Endodermal cell (in vitro differentiated cells): ENCODE measurements around the gene L1CAM. TPM values are rescaled to one million over a fixed set of nuclear protein-coding genes. Genes with fewer than 3 reads are reported as not detected.

ENCODE experiments used
- DNase-seq: peaks from one replicate; pipeline ENCODE4 v3.0.0-alpha.2; 2017
- H3K27ac ChIP-seq: 2 replicates; pipeline ENCODE4 v1.5.1; 2013; ENCODE audit warnings: mild to moderate bottlenecking, low read depth, low read length, moderate library complexity
- H3K27me3 ChIP-seq: 2 replicates; pipeline ENCODE4 v1.6.1; 2013; ENCODE audit warnings: mild to moderate bottlenecking, low read length, moderate library complexity; ENCODE audit not compliant: insufficient read depth, control insufficient read depth, poor library complexity, severe bottlenecking
- H3K36me3 ChIP-seq: 2 replicates; pipeline ENCODE4 v1.7.0; 2013; ENCODE audit warnings: mild to moderate bottlenecking, low read length, moderate library complexity; ENCODE audit not compliant: control insufficient read depth, insufficient read depth
- H3K4me1 ChIP-seq: one replicate; pipeline ENCODE4 v1.7.0; 2013; ENCODE audit warnings: low read length; ENCODE audit not compliant: control insufficient read depth, insufficient read depth
- H3K4me3 ChIP-seq: 2 replicates; pipeline ENCODE4 v1.5.1; 2013; ENCODE audit warnings: mild to moderate bottlenecking, low read length, moderate library complexity
- H3K9ac ChIP-seq: 2 replicates; pipeline ENCODE4 v1.6.1; 2013; ENCODE audit warnings: mild to moderate bottlenecking, low read length, moderate library complexity; ENCODE audit not compliant: poor library complexity, severe bottlenecking; ENCODE audit errors: extremely low read depth
- H3K9me3 ChIP-seq: 2 replicates; pipeline ENCODE4 v1.6.1; 2013; ENCODE audit warnings: mild to moderate bottlenecking, low read length, moderate library complexity; ENCODE audit not compliant: control insufficient read depth
- H3K27ac Mint-ChIP-seq: 2 replicates; pipeline ENCODE4 v1.8.0; 2020; ENCODE audit warnings: mixed read lengths
- H3K27me3 Mint-ChIP-seq: 2 replicates; pipeline ENCODE4 v1.8.0; 2021; ENCODE audit warnings: mild to moderate bottlenecking, mixed read lengths; ENCODE audit not compliant: insufficient read depth
- H3K36me3 Mint-ChIP-seq: 2 replicates; pipeline ENCODE4 v1.8.0; 2020; ENCODE audit warnings: low read depth, mixed read lengths
- H3K4me1 Mint-ChIP-seq: 2 replicates; pipeline ENCODE4 v1.8.0; 2020; ENCODE audit warnings: mixed read lengths
- H3K4me3 Mint-ChIP-seq: 2 replicates; pipeline ENCODE4 v1.8.0; 2020; ENCODE audit warnings: mild to moderate bottlenecking, moderate library complexity, mixed read lengths
- H3K9me3 Mint-ChIP-seq: 2 replicates; pipeline ENCODE4 v1.8.0; 2020; ENCODE audit warnings: mild to moderate bottlenecking, mixed read lengths
- WGBS, 2 experiments: methylation state at CpG; one replicate each; pipeline versions ENCODE4 v1.1.5 to v1.1.7; 2013; ENCODE audit warnings: missing lambda C conversion rate in 2 of 2, mixed read lengths in 1 of 2; ENCODE audit not compliant: insufficient coverage in 1 of 2, insufficient read length in 1 of 2; 5-methylcytosine and 5-hydroxymethylcytosine counted together
- total RNA-seq, 2 donors: library from RNA; stranded (reverse); fragmentation: NEBNext Ultra II Directional in 1 of 2; extraction: Animal tissue kit (Norgen Biotek cat#: 25700) in 1 of 2; gene quantifications; 2 replicates in 1 of 2; 3 replicates in 1 of 2; pipeline ENCODE4 v1.2.1, GENCODE V29; 2021
- TF ChIP-seq, protein P1 (sequence below): fragments of 200-600 bp; sonication (generic); conservative IDR thresholded peaks from 2 replicates; pipeline ENCODE4 v1.5.0; 2021; ENCODE audit warnings: antibody characterized with exemption, mild to moderate bottlenecking

L1CAM gene
- total RNA-seq, 2 donors from 2014 or later, result 7.5 to 29.0 TPM

DNA sequence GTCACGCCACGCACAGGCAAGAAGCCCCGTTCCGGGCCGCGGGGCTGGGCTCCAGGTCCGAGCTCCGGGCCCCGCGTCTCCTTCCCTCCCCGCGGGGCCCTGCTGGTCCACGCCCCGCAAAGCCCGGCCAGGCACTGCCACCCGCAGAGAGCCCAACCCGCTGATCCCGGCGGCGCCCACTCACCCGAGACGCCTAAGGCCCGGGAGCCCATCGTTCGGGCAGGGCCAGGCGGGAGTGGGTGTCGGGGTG lies 56.5 kb downstream of the L1CAM start:
- Mint-ChIP-seq H3K27ac (no peak overlapping the region), H3K9me3 (peaks cover 57% of the 10 kb centered on the region), H3K4me3 (peak overlapping the region; percentile 69), H3K4me1 (peaks cover 12% of the 10 kb centered on the region), H3K36me3 (peaks cover 5% of the 10 kb centered on the region), H3K27me3 (peaks cover 6% of the 10 kb centered on the region)
- DNase-seq, result no peak
- Histone ChIP-seq H3K27me3 (no peaks in the 10 kb centered on the region), H3K4me3 (peak overlapping the region; percentile 76), H3K27ac (no peak overlapping the region), H3K9me3 (no peaks in the 10 kb centered on the region), H3K36me3 (no peaks in the 10 kb centered on the region), H3K9ac (peak overlapping the region; percentile 20), H3K4me1 (no peaks in the 10 kb centered on the region)
- TF ChIP-seq, protein P1, sequence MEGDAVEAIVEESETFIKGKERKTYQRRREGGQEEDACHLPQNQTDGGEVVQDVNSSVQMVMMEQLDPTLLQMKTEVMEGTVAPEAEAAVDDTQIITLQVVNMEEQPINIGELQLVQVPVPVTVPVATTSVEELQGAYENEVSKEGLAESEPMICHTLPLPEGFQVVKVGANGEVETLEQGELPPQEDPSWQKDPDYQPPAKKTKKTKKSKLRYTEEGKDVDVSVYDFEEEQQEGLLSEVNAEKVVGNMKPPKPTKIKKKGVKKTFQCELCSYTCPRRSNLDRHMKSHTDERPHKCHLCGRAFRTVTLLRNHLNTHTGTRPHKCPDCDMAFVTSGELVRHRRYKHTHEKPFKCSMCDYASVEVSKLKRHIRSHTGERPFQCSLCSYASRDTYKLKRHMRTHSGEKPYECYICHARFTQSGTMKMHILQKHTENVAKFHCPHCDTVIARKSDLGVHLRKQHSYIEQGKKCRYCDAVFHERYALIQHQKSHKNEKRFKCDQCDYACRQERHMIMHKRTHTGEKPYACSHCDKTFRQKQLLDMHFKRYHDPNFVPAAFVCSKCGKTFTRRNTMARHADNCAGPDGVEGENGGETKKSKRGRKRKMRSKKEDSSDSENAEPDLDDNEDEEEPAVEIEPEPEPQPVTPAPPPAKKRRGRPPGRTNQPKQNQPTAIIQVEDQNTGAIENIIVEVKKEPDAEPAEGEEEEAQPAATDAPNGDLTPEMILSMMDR, result no peak
- 0% methylated on average over 27 of the region's 27 CpGs; no CpG with 5 or more reads in 1 of the 2 experiments for WGBS, 2 experiments

DNA sequence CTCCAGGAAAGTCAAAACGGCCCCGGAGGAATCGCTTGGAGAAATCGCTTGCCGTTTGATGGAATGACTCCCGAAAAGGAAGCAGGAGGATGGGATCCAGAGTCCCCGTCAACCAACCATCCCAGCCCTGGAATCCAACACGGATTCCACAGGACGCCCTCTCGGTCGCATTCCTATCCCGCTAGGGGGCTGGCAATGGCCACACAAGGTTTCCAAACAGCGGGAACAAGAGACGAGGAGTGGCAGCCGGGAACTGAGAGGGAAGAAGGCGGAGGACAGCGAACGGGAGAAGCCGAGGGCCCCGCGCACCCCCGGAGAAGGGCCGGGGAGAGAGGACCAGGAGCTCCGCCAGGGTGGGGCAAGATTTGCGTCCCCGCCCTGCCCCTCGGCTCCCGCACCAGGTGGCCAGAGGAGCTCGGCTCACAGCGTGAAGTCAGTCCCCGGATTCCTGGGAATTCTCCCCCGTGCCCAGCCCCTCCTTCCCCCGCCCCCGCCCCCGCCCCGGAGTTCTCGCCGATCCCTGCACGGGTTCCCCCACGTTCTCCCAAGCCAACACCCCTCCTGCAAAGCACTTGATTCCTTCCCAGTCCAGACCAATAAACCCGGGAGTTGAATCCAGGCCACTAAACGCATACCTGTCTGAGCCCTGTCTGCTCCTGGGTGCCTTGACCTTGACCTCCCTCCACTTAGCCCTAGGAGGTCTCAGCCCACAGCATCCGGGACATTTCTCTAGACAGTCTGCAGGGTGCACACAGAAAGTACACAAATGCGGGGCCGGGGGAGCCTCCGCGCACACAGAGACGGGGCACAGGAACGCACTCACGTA lies 57.0 kb downstream of the L1CAM start:
- peaks cover 56% of the 10 kb centered on the region for H3K9me3 Mint-ChIP-seq
- peak overlapping the region; percentile 83 for H3K4me3 ChIP-seq

DNA sequence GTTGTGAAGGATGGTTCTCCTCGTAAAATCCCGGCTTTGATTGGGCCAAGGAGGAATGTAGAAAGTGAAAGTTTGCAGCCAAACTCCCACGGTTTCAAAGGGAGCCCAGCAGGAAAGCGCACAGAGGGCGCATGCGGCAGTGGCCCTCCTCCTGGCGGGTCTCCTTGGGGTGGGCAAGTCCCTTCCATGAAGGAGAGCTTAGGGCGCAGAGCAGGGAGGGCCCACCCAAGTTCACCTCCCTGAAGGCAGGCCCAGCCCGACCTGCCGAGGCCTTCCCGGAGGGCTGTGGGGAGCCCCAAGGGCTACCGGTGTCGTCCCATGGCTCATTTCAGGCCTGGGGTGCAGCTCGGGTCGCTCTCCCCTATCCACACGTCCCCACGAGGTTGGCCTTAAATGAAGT lies 57.7 kb downstream of the L1CAM start:
- Histone ChIP-seq H3K9me3 (no peaks in the 10 kb centered on the region), H3K27ac (no peak overlapping the region), H3K27me3 (no peaks in the 10 kb centered on the region), H3K4me3 (peak overlapping the region; percentile 83), H3K36me3 (no peaks in the 10 kb centered on the region), H3K4me1 (no peaks in the 10 kb centered on the region), H3K9ac (peak overlapping the region; percentile 70)
- Mint-ChIP-seq H3K4me3 (peak overlapping the region; percentile 69), H3K27ac (peak overlapping the region; percentile 44), H3K9me3 (peaks cover 57% of the 10 kb centered on the region), H3K27me3 (peaks cover 6% of the 10 kb centered on the region), H3K36me3 (peaks cover 5% of the 10 kb centered on the region), H3K4me1 (peaks cover 12% of the 10 kb centered on the region)
- DNase-seq, result no peak
- 19% methylated on average over 17 of the region's 17 CpGs; no CpG with 5 or more reads in 1 of the 2 experiments for WGBS, 2 experiments
- TF ChIP-seq, protein P1, result no peak

More for the DNA sequence above, 57.0 kb downstream of the L1CAM start:
- Histone ChIP-seq H3K9ac (peak overlapping the region; percentile 70), H3K4me1 (no peaks in the 10 kb centered on the region), H3K36me3 (no peaks in the 10 kb centered on the region), H3K27me3 (no peaks in the 10 kb centered on the region), H3K27ac (no peak overlapping the region), H3K9me3 (no peaks in the 10 kb centered on the region)
- peaks cover 12% of the 10 kb centered on the region for H3K4me1 Mint-ChIP-seq
- H3K27me3 Mint-ChIP-seq, result peaks cover 6% of the 10 kb centered on the region
- DNase-seq, result peak; percentile 88
- H3K4me3 Mint-ChIP-seq, result peak overlapping the region; percentile 69
- 0% methylated on average over 3 to 31 of the region's 50 CpGs for WGBS, 2 experiments
- TF ChIP-seq, protein P1, result peak; percentile 32
- peak overlapping the region; percentile 80 for H3K27ac Mint-ChIP-seq
- peaks cover 5% of the 10 kb centered on the region for H3K36me3 Mint-ChIP-seq
